NCI-H1417 treated with DMSO at 0.1 percent for 48 hours (cell line): ENCODE data around the gene COL8A1.
"Not testable (repeated sequence)": the region's sequence is repeated elsewhere in the genome, so short reads cannot be mapped to it uniquely, and the experiment has no call there.

Experiments used
- DNase-seq: peaks from one replicate; lab custom pipeline; 2025; lab: John Stamatoyannopoulos, UW

Gene COL8A1

GRCh38 chr3:99710094-99710493, 71.7 kb downstream of the COL8A1 start:
- DNase-seq: no peak

GRCh38 chr3:99711351-99711750, 73.0 kb downstream of the COL8A1 start:
- DNase-seq: no peak

DNA sequence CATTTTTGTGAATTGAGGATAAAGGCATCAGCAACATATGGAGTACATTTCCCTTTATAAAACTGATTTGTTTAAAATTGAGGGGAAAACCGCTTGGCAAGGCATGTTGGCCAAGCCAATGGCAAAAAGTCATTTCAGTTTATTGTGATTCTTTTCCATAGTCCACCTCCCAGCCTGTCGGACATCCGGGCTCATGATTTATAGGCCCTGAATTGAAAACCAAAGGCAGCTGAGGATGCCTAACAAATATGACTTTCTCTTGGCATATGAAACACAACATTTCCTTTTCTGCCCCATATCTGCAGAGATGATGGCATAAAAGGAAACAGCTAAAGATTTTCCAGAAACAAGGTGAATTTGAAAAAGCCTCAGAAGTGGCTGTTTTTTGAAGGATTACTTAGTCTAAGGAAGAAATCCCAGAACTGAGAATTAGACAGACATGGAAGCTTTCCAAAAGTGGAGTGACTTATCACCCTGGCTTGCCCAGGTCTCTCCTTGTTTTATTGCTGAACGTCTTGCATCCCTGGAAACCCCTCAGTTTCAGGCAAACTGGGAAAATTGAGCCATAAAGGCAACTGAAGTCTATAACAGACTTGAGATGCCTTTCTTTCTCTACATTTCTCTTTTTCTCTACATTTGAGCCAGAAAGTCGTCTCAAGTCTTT, 74.0 kb downstream of the COL8A1 start:
- DNase-seq: no peak

DNA sequence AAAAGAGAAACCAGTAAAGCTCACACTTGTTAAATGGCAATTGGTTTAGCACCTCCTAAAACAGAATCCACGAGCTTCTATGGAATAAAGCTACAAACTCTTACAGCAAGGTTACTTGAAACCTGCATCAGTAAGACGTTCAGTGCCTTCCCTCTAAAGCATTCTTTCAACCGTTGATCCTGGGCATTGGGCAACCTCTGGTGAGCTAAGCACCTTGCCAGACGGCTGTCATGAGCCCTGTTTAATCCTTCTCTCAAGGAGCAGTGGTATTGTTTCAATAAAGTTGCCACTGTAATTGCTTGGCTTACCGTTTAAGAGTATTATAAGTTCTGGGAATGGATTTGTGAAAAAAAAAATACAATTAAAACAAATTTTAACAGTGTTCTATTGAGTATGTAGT, 75.0 kb downstream of the COL8A1 start:
- DNase-seq: no peak

DNA sequence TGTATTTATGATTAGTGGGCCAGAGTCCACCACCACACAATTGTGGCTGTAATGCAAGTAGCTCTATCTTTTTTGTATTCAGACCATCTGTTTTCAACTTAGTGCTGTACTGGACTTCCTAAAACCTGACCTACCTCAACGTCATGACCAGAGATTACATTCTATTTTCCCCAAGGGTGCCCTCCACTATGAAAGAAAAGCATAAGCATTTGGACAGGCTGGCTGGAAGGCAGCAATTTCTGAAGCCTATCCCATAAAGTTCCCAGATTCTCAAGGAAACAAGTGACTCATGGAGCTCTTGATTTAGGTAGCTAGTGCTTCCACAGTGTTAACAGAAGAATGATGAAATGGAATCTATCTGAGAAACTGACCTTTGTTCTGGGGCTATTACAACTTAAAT, 75.8 kb downstream of the COL8A1 start:
- no peak for DNase-seq

- no peak for DNase-seq
Observed at GRCh38 chr3:99714575-99714974, 76.2 kb downstream of the COL8A1 start.

DNA sequence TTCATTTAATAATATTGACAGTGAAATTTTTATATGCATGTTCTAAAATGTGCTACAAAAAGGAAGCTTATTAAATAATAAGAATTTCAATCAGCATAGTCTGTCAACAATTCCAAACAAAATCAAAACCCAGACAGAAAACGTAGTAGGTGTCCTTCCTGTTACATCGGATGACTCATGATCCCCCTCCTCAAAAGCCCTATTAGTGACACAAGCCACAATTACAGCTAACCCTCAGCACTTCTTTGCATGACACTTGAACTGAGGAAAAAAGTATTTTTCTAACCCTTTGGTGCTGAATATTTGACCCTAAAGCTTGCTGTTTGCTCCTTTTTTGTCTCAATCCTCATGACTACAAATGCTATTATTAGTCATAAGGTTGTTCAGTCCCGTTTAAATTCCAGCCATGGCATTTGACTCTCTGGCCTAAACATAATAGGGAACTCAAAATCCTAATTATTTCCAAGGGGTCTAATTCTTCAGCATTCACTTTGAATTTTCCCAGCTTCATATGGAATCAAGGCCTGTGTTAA, 78.1 kb downstream of the COL8A1 start:
- DNase-seq: no peak

- DNase-seq: no peak
Observed at GRCh38 chr3:99720985-99721632, 82.7 kb downstream of the COL8A1 start.

- no peak for DNase-seq
Observed at GRCh38 chr3:99721633-99722007, 83.2 kb downstream of the COL8A1 start.

DNA sequence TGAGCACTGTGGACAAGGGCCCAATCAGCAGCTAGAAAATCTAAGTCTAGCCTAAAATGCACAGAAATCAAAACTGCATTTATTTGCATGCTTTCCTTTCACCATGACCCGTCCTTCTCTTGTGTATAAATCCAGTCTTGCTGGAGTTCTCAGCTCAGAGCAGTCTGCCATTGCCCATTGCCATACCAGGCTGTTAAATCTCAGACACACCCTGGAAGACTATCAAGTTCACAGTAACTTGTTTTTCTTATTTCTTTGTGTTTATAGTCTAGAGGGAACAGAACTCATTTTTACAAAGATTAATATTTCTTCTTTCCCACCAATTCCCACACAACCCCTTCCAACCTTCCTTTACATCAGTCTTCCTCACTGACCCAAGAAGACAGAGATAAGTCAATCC, 85.9 kb downstream of the COL8A1 start:
- DNase-seq: no peak

DNA sequence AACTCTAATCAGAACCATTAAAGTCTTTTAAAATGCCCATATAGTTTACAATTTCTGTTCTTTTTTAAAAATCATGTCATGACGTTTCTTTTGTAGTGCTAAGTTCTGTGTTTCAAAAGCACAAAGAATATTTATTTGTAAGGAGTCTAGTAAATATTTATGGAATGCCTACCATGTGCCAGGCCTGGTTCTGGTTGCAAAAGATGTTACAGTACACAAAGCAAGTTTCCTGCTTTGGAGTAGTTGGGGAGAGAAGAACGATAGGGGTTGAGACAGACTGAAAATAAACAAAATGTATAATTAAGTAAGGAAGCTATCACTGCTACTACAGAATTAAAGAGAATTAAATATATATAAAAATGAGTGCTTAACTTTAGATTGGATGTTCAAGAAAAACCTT, 92.5 kb downstream of the COL8A1 start:
- DNase-seq: no peak

GRCh38 chr3:99731499-99731898, 93.1 kb downstream of the COL8A1 start:
- DNase-seq: no peak

DNA sequence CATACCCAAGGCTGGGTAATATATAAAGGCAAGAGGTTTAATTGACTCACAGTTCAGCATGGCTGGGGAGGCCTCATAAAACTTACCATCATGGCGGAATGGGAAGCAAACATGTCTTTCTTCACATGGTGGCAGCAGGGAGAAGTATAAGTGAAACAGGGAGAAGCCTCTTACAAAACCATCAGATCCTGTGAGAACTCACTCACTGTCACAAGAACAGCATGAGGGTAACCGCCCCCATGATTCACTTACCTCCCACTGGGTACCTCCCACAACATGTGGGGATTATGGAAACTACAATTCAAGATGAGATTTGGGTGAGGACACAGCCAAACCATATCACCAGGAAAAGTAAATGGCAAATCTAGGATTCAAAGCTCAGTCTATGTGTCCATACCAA, 102.0 kb downstream of the COL8A1 start:
- not testable (repeated sequence) for DNase-seq

DNA sequence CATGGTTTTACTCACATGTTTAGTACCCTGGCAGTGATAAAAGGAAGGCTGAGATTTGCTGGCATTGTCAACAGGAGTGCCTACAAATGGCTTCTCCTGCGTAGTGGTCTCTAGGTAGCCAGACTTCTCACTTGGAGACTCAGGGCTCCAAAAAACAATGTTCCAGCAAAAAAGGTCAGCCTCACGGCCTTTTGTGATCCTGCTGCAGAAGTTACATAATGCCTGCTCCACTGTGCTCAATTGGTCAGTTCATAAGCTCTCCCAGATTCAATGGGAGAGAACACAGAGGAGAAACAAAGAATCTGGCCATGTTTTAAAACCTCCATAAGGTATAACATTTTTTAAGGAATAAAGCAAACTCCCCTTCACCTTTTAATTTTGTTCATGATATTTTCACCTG, 103.2 kb downstream of the COL8A1 start:
- no peak for DNase-seq

- no peak for DNase-seq
Observed at GRCh38 chr3:99747915-99748314, 109.5 kb downstream of the COL8A1 start.

- DNase-seq: no peak
Observed at GRCh38 chr3:99751649-99752048, 113.3 kb downstream of the COL8A1 start.

DNA sequence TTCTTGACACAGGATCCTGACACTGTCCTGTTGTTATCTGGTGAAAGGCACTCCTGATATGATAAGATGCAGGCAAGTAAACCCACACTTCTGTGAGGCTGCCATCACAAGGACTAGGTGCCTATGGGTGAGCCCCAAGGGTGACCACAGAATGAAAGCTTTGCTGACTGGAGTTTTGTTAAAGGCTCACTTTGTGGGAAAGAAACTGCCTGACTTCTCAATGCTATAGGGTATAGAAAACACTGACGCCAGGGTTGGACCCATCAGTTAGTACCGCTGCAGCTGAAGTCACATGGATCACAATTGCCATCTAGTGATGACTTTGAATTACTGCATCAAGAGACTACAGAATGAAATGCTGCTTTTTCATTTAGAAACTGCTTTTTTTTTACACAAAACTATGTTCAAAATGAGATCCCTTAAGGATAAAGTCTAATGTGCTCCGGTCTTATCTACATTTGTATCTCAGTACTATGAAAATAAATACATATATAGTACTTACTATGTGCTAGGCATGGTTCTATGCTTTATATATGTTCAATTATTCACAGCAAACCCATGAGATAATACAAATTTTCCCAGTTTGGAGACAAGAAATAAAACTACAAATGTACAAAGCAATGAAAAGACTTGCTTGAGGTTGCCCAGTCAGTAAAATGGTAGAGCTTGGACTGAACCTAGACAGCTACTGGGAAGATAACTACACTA, 115.0 kb downstream of the COL8A1 start:
- DNase-seq: no peak

- DNase-seq: no peak
Observed at GRCh38 chr3:99755831-99756230, 117.4 kb downstream of the COL8A1 start.

GRCh38 chr3:99757966-99758365, 119.6 kb downstream of the COL8A1 start:
- no peak for DNase-seq

- DNase-seq: no peak
Observed at GRCh38 chr3:99758502-99759177, 120.2 kb downstream of the COL8A1 start.

- no peak for DNase-seq
Observed at GRCh38 chr3:99760031-99760430, 121.6 kb downstream of the COL8A1 start.

DNA sequence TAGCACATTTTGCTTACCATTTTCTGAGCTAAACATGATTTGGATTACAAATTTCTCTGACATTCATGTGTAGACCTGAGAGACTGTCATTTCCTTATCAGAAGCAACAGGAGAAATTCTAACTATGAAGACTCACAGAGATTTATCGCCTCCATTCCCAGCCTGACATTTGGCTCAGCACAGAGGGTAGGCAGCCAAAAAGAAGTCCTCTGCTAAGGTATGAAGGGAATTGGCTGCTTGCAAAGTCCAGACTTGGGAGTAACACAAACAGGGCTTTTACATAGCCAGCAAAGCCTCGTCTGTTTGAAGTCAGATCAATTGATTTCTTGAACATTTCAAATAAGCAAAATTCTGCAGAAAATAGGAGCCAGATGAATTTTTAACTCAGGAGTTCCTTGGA, 122.2 kb downstream of the COL8A1 start:
- no peak for DNase-seq
